ENCODE results near the gene SACM1L.

Gene SACM1L

GRCh38 chr3:45792516-45793172 lies 103.4 kb downstream of the SACM1L start:
- DNase-seq, result no peak

- no peak for DNase-seq
Measured at GRCh38 chr3:45793482-45794176, 104.4 kb downstream of the SACM1L start.

DNA sequence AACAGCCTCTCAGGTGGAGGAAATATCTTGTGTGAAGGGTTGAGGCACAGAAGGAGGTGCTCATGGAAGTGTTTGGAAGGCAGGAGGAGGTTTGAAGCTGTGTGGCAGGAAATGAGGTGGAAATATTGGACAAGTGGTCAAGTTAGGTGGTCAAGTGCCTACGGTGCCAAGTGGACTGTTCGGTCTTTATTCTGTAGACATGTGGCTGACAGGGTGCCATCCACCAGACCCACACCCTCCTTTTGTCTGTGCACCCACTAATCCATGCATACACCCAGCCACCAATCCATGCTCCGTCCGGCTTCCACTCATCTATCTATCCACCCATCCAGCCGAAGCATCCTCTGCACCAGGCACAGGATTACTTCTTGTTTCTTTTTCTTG lies 105.0 kb downstream of the SACM1L start:
- DNase-seq, result no peak

GRCh38 chr3:45794660-45795059 lies 105.5 kb downstream of the SACM1L start:
- DNase-seq, result no peak

Data from activated T-cell treated with anti-CD3 and anti-CD28 coated beads, Interleukin-2, amount 50 U/mL, for 1 hour (primary cell).